Measurements from ENCODE around the gene CD9. TPM values are rescaled to one million over a fixed set of nuclear protein-coding genes. Genes with fewer than 3 reads are reported as not detected.
A peak's percentile ranks its signal among the peaks of the same experiment; 100 is the strongest.

The CD9 gene
- total RNA-seq, 3 donors from 2014 or later: 91.1 to 436 (median 243) TPM

DNA sequence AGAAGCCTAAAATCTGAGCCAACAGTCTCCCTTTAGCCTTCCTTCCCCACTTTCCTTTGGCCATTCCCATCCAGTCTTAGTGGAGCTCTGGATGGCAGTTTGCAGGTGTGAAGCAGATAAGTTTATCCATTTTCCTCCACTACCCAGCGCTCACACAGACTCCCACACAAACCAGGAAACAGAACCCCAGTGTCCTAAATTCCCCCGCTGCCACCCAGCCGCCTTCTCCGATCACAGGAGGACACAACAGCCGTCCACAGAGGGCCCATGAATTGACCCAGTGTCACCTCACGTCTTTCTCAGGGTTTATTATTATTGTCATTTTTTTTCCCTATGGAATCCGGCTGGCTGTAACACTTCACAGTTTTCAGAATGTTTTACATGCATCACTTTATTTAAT is 16.4 kb downstream of the CD9 start:
- H3K9me3 ChIP-seq: no peaks in the 10 kb centered on the region
- peak overlapping the region; percentile 96 to 98 for H3K27ac ChIP-seq
- peak overlapping the region in 1 of 3 donors; percentile 34 for H3K4me3 ChIP-seq
- no peak for DNase-seq (ENCODE audit: low spot score in 2 of 2)
- TF ChIP-seq POLR2AphosphoS5 (IDR thresholded peaks at IDR 0.05): no peak
- TF ChIP-seq, protein P1, sequence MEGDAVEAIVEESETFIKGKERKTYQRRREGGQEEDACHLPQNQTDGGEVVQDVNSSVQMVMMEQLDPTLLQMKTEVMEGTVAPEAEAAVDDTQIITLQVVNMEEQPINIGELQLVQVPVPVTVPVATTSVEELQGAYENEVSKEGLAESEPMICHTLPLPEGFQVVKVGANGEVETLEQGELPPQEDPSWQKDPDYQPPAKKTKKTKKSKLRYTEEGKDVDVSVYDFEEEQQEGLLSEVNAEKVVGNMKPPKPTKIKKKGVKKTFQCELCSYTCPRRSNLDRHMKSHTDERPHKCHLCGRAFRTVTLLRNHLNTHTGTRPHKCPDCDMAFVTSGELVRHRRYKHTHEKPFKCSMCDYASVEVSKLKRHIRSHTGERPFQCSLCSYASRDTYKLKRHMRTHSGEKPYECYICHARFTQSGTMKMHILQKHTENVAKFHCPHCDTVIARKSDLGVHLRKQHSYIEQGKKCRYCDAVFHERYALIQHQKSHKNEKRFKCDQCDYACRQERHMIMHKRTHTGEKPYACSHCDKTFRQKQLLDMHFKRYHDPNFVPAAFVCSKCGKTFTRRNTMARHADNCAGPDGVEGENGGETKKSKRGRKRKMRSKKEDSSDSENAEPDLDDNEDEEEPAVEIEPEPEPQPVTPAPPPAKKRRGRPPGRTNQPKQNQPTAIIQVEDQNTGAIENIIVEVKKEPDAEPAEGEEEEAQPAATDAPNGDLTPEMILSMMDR (IDR thresholded peaks at IDR 0.05): no peak
- no peak for TF ChIP-seq POLR2A (IDR thresholded peaks at IDR 0.05)
- intact Hi-C loops (cut with DNase I; ENCODE audit: low total_unique reads): loop anchor here (10.0 kb wide), 1 partner anchor 58 kb away; no protein-coding TSS in a partner anchor
- no peaks in the 10 kb centered on the region for H3K27me3 ChIP-seq
- peaks cover 12 to 41% of the 10 kb centered on the region in 2 donors for H3K4me1 ChIP-seq
- H3K36me3 ChIP-seq: no peaks in the 10 kb centered on the region

DNA sequence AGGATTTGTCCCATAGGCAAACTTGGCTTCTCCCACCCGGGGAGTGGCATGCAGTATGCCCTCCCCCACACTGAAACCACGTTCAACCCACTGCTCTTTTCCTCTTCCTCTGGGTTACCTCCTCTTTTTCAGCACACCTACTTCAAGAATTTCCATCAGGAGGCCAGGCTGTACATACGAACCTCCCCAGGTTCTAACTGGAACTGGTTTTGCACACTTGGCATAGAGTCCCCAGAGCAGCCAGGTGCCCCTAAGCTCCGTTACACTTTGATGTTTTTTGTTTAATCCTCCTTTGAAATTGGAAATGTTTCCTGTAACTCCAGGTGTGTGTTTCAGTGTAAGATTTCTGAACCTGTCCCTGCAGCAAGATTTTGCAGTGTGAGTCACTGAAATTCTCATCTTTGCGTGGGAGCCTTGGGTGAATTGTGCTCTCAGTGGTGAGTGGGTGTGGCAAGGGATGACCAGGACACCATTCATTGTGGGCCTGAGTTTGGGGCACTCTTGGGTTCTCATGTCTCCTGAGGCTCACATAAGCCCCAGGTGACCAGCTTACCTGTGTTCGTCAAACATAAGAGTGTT is 18.2 kb downstream of the CD9 start:
- H3K36me3 ChIP-seq: no peaks in the 10 kb centered on the region
- TF ChIP-seq, protein P1 (IDR thresholded peaks at IDR 0.05): no peak
- no peak for TF ChIP-seq POLR2A (IDR thresholded peaks at IDR 0.05)
- no peak for TF ChIP-seq POLR2AphosphoS5 (IDR thresholded peaks at IDR 0.05)
- H3K4me3 ChIP-seq: no peak overlapping the region
- H3K9me3 ChIP-seq: no peaks in the 10 kb centered on the region
- peak overlapping the region; percentile 96 to 98 for H3K27ac ChIP-seq
- DNase-seq (ENCODE audit: low spot score in 2 of 2): no peak
- H3K4me1 ChIP-seq: peaks cover 12 to 37% of the 10 kb centered on the region in 2 donors
- H3K27me3 ChIP-seq: no peaks in the 10 kb centered on the region
- intact Hi-C loops (cut with DNase I; ENCODE audit: low total_unique reads): loop anchor here (2.0 to 10.0 kb wide), 2 partner anchors 52 to 56 kb away; no protein-coding TSS in a partner anchor

DNA sequence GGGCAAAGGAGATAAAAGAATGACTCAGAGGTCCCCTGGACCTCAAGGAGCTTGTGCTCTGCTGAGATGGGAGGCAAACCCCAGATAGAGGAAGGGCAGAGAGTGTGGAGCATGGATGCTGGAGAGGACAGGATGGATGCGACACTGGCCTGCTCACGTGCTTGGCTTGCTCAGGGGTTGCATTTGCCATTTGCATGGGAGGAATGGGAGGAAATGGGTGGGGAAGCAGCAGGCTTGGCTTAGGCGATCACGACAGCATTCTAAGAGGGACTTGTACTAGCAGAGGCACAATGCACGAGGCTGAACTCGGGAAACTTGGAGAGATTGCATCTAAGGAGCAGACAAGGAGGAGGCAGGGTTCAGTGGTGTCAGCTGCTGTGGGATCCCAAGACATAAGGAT is 19.8 kb downstream of the CD9 start:
- H3K4me1 ChIP-seq: peaks cover 6 to 37% of the 10 kb centered on the region in 2 donors
- no peak for DNase-seq (ENCODE audit: low spot score in 2 of 2)
- H3K36me3 ChIP-seq: no peaks in the 10 kb centered on the region

GRCh38 chr12:6221146-6221545 is 20.9 kb downstream of the CD9 start:
- H3K27ac ChIP-seq: peak overlapping the region; percentile 56 to 96
- no peaks in the 10 kb centered on the region for H3K36me3 ChIP-seq
- no peaks in the 10 kb centered on the region for H3K9me3 ChIP-seq
- H3K27me3 ChIP-seq: no peaks in the 10 kb centered on the region
- TF ChIP-seq, protein P1 (IDR thresholded peaks at IDR 0.05): no peak
- TF ChIP-seq POLR2A (IDR thresholded peaks at IDR 0.05) (no peak), POLR2AphosphoS5 (IDR thresholded peaks at IDR 0.05) (no peak)
- H3K4me1 ChIP-seq: peaks cover 6 to 42% of the 10 kb centered on the region in 2 donors
- DNase-seq (ENCODE audit: low spot score in 2 of 2): no peak
- intact Hi-C loops (cut with DNase I; ENCODE audit: low total_unique reads): no loop called here
- H3K4me3 ChIP-seq: no peak overlapping the region

More for the DNA sequence above, 19.8 kb downstream of the CD9 start:
- TF ChIP-seq POLR2AphosphoS5 (IDR thresholded peaks at IDR 0.05): no peak
- no peak for TF ChIP-seq POLR2A (IDR thresholded peaks at IDR 0.05)
- no peaks in the 10 kb centered on the region for H3K9me3 ChIP-seq
- H3K4me3 ChIP-seq: no peak overlapping the region
- H3K27ac ChIP-seq: peak overlapping the region; percentile 56 to 96
- no peaks in the 10 kb centered on the region for H3K27me3 ChIP-seq
- intact Hi-C loops (cut with DNase I; ENCODE audit: low total_unique reads): loop anchor here (1.0 to 10.0 kb wide), 3 partner anchors 14 to 55 kb away; no protein-coding TSS in a partner anchor

GRCh38 chr12:6222078-6222654 is 22.0 kb downstream of the CD9 start:
- TF ChIP-seq POLR2AphosphoS5 (IDR thresholded peaks at IDR 0.05) (peak in 1 of 3 donors; percentile 14), POLR2A (IDR thresholded peaks at IDR 0.05) (no peak)
- TF ChIP-seq, protein P1 (IDR thresholded peaks at IDR 0.05): no peak
- no peaks in the 10 kb centered on the region for H3K27me3 ChIP-seq
- DNase-seq (ENCODE audit: low spot score in 2 of 2): no peak
- no peaks in the 10 kb centered on the region for H3K36me3 ChIP-seq
- no peaks in the 10 kb centered on the region for H3K9me3 ChIP-seq
- peak overlapping the region; percentile 87 to 96 for H3K27ac ChIP-seq
- H3K4me1 ChIP-seq: peaks cover 11 to 41% of the 10 kb centered on the region in 2 donors
- intact Hi-C loops (cut with DNase I; ENCODE audit: low total_unique reads): no loop called here
- no peak overlapping the region for H3K4me3 ChIP-seq

Measured in breast epithelium (tissue), 4 donors.